ENCODE measurements around the gene TFB2M. TPM values are rescaled to one million over a fixed set of nuclear protein-coding genes. Genes with fewer than 3 reads are reported as not detected.

Gene TFB2M
- polyA plus RNA-seq, 1 donor (not counting 4 experiments of a cell fraction or from before 2014, with no cell fraction given) = 28.6 TPM

DNA sequence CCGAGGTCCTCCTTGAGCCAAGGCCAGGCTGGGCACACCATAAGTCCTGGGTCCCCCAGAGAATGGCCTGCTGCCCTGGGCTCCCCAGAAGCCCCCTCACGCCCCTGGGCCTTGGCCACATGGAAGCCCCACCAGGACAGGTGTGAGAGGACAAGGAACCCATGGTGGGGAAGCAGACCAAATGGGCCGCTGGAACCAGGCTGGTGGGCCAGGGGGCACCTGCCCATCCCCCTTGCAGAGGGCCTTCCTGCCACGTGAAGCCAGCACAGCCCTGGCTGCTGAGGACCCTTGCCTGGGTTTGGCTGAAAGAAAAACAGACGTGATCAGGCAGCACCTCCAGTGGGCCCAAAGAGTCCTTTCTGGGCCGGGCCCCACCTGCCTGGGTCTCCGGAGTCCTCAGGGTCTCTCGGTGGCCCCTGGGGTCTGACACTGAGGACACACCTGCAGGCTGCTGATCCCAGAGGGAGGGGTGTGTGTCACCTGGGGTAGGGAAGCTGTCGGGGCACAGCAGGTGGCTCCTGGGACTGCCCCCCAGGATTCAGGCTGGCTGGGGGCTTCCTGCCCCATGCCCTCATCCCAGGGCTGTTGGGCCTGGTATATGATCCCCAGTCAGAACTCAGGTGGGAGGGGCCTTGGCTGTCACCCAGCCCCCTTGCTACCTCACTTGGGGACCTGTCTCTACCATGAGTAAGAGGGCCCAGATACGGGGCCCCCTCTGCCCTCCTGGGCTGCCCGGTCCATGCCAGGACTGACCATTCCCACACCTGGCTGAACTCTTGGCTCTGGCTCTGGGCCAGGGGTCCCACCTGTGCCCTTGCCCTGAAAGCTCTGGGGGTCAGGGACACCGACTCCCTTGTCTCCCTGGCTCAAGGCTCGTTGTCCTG is 55.7 kb downstream of the TFB2M start:
- Histone ChIP-seq H3K27ac (ENCODE audit: control insufficient read depth, insufficient read depth, low read length) (no peak overlapping the region), H3K4me2 (ENCODE audit: control insufficient read depth, extremely low read depth, insufficient read depth, low read depth, low read length) (no peak overlapping the region), H3K4me3 (ENCODE audit: control insufficient read depth in 2 of 3, extremely low read depth in 1 of 3, insufficient read depth in 2 of 3, low read depth in 1 of 3, low read length in 3 of 3) (no peak overlapping the region), H3K79me2 (ENCODE audit: control insufficient read depth, insufficient read depth, low read length) (peaks cover 3% of the 10 kb centered on the region), H3K9me1 (ENCODE audit: control insufficient read depth, extremely low read depth, insufficient read depth, low read length) (no peaks in the 10 kb centered on the region), H3K9ac (ENCODE audit: control insufficient read depth, extremely low read depth, insufficient read depth, low read length) (no peak overlapping the region), H2AFZ (ENCODE audit: control insufficient read depth, low read length) (no peak overlapping the region), H3K36me3 (ENCODE audit: control insufficient read depth in 2 of 2, extremely low read depth in 1 of 2, insufficient read depth in 2 of 2, low read length in 2 of 2) (no peaks in the 10 kb centered on the region), H3K27me3 (ENCODE audit: control insufficient read depth, extremely low read depth, insufficient read depth, low read length) (no peaks in the 10 kb centered on the region), H3K9me3 (ENCODE audit: control insufficient read depth, low read depth, low read length) (peaks cover 8% of the 10 kb centered on the region), H4K20me1 (ENCODE audit: control insufficient read depth, extremely low read depth, insufficient read depth, low read length) (no peaks in the 10 kb centered on the region), H3K4me1 (ENCODE audit: control insufficient read depth, extremely low read depth, insufficient read depth, low read length) (peaks cover 7% of the 10 kb centered on the region)
- DNase-seq (ENCODE audit: low read depth, low spot score) = no peak
- FAIRE-seq = no peak
- TF ChIP-seq EZH2 (IDR thresholded peaks at IDR 0.05; ENCODE audit: low read length) = no peak
- TF ChIP-seq, protein P1, sequence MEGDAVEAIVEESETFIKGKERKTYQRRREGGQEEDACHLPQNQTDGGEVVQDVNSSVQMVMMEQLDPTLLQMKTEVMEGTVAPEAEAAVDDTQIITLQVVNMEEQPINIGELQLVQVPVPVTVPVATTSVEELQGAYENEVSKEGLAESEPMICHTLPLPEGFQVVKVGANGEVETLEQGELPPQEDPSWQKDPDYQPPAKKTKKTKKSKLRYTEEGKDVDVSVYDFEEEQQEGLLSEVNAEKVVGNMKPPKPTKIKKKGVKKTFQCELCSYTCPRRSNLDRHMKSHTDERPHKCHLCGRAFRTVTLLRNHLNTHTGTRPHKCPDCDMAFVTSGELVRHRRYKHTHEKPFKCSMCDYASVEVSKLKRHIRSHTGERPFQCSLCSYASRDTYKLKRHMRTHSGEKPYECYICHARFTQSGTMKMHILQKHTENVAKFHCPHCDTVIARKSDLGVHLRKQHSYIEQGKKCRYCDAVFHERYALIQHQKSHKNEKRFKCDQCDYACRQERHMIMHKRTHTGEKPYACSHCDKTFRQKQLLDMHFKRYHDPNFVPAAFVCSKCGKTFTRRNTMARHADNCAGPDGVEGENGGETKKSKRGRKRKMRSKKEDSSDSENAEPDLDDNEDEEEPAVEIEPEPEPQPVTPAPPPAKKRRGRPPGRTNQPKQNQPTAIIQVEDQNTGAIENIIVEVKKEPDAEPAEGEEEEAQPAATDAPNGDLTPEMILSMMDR (optimal IDR thresholded peaks at IDR 0.05 in 1 of 3, IDR thresholded peaks at IDR 0.05 in 1 of 3, conservative IDR thresholded peaks at IDR 0.05 in 1 of 3; ENCODE audit: extremely low read depth in 1 of 3, insufficient read depth in 2 of 3, low read length in 3 of 3) = no peak
- dilution Hi-C loops (cut with MboI; ENCODE audit: extremely low pct_ligation_motif_present, low sequenced_read_pairs) = no loop called here

DNA sequence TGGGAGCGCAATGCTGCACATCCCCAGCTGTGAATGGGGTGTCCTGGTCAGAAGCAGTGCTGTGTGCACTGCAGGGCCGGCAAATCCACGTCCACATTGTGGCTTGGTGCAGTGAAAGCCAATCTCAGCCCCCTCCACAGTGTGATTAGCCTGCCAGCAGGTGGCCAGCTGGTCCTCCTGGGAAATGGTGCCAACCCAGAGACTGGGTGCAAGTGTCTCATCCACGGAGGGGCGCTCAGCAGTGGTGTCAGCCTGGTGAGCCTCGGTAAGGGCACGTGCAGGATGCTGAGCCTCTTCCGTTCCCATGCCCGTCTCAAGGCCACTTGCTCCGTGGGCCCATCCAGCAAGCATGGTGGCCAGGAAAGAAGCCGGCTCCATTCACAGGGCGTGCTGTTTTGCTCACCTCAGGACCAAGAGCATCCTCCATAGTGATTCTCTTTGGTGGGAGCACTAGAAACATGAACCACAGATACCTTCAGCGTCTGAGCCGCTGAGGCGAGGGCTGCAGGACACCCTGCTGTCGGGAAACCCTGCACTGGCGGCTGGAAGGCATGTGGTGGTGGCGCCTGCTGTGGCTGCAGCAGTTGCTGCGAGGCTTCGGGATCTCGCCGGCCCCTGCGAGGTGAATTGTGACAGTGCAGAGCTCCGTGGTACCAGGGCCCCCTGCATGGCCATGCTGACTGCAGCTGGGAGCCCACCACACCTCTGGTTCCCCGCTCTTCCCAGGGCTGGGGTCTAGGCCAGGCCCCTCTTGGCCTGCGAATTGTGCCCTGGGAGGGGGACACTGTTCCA is 57.0 kb downstream of the TFB2M start:
- DNase-seq (ENCODE audit: low read depth, low spot score) (no peak), FAIRE-seq (no peak)
- H3K9me1 ChIP-seq (ENCODE audit: control insufficient read depth, extremely low read depth, insufficient read depth, low read length) = no peaks in the 10 kb centered on the region
- H3K9me3 ChIP-seq (ENCODE audit: control insufficient read depth, low read depth, low read length) = peaks cover 3% of the 10 kb centered on the region
- H3K36me3 ChIP-seq (ENCODE audit: control insufficient read depth in 2 of 2, extremely low read depth in 1 of 2, insufficient read depth in 2 of 2, low read length in 2 of 2) = no peaks in the 10 kb centered on the region
- peaks cover 3% of the 10 kb centered on the region for H3K79me2 ChIP-seq (ENCODE audit: control insufficient read depth, insufficient read depth, low read length)
- dilution Hi-C loops (cut with MboI; ENCODE audit: extremely low pct_ligation_motif_present, low sequenced_read_pairs) = no loop called here
- no peak overlapping the region for H3K9ac ChIP-seq (ENCODE audit: control insufficient read depth, extremely low read depth, insufficient read depth, low read length)
- H4K20me1 ChIP-seq (ENCODE audit: control insufficient read depth, extremely low read depth, insufficient read depth, low read length) = no peaks in the 10 kb centered on the region
- no peak overlapping the region for H3K27ac ChIP-seq (ENCODE audit: control insufficient read depth, insufficient read depth, low read length)
- TF ChIP-seq EZH2 (IDR thresholded peaks at IDR 0.05; ENCODE audit: low read length) = no peak
- H3K4me3 ChIP-seq (ENCODE audit: control insufficient read depth in 2 of 3, extremely low read depth in 1 of 3, insufficient read depth in 2 of 3, low read depth in 1 of 3, low read length in 3 of 3) = no peak overlapping the region
- H2AFZ ChIP-seq (ENCODE audit: control insufficient read depth, low read length) = no peak overlapping the region
- H3K4me2 ChIP-seq (ENCODE audit: control insufficient read depth, extremely low read depth, insufficient read depth, low read depth, low read length) = no peak overlapping the region
- H3K4me1 ChIP-seq (ENCODE audit: control insufficient read depth, extremely low read depth, insufficient read depth, low read length) = peaks cover 7% of the 10 kb centered on the region
- H3K27me3 ChIP-seq (ENCODE audit: control insufficient read depth, extremely low read depth, insufficient read depth, low read length) = no peaks in the 10 kb centered on the region
